HG02763 (cell line): ENCODE measurements around the gene RALGAPA1.
"Not testable (repeated sequence)": the region's sequence is repeated elsewhere in the genome, so short reads cannot be mapped to it uniquely, and the experiment has no call there.

Experiments used
- ATAC-seq: cut with Tn5 transposase; IDR thresholded peaks from one replicate; pipeline ENCODE4 v1.9.1; 2021; ENCODE audit warnings: mild to moderate bottlenecking, moderate library complexity; ENCODE audit not compliant: unreplicated experiment

RALGAPA1 gene

GRCh38 chr14:35632271-35632670 lies 176.8 kb downstream of the RALGAPA1 start:
- no peak for ATAC-seq

GRCh38 chr14:35631071-35631805 lies 177.9 kb downstream of the RALGAPA1 start:
- ATAC-seq: no peak

- no peak for ATAC-seq
Measured at GRCh38 chr14:35628989-35629388, 180.1 kb downstream of the RALGAPA1 start.

GRCh38 chr14:35626947-35627346 lies 182.1 kb downstream of the RALGAPA1 start:
- not testable (repeated sequence) for ATAC-seq

GRCh38 chr14:35621996-35622395 lies 187.1 kb downstream of the RALGAPA1 start:
- not testable (repeated sequence) for ATAC-seq

- ATAC-seq: not testable (repeated sequence)
Measured at GRCh38 chr14:35619998-35620397, 189.1 kb downstream of the RALGAPA1 start.

GRCh38 chr14:35619461-35619860 lies 189.6 kb downstream of the RALGAPA1 start:
- not testable (repeated sequence) for ATAC-seq

- ATAC-seq: no peak
Measured at GRCh38 chr14:35617500-35617899, 191.6 kb downstream of the RALGAPA1 start.

- no peak for ATAC-seq
Measured at GRCh38 chr14:35607380-35607779, 201.7 kb downstream of the RALGAPA1 start.

GRCh38 chr14:35600253-35600652 lies 208.8 kb downstream of the RALGAPA1 start:
- no peak for ATAC-seq

- no peak for ATAC-seq
Measured at GRCh38 chr14:35594616-35595015, 214.5 kb downstream of the RALGAPA1 start.

GRCh38 chr14:35587373-35587772 lies 221.7 kb downstream of the RALGAPA1 start:
- ATAC-seq: not testable (repeated sequence)

GRCh38 chr14:35578639-35579038 lies 230.5 kb downstream of the RALGAPA1 start:
- ATAC-seq: no peak

- ATAC-seq: no peak
Measured at GRCh38 chr14:35578135-35578534, 231.0 kb downstream of the RALGAPA1 start.

GRCh38 chr14:35576856-35577255 lies 232.2 kb downstream of the RALGAPA1 start:
- no peak for ATAC-seq

GRCh38 chr14:35576260-35576659 lies 232.8 kb downstream of the RALGAPA1 start:
- no peak for ATAC-seq

- ATAC-seq: no peak
Measured at GRCh38 chr14:35573911-35574310, 235.2 kb downstream of the RALGAPA1 start.

GRCh38 chr14:35571598-35571997 lies 237.5 kb downstream of the RALGAPA1 start:
- ATAC-seq: no peak

GRCh38 chr14:35565871-35566464 lies 243.1 kb downstream of the RALGAPA1 start:
- ATAC-seq: no peak

GRCh38 chr14:35558680-35559079 lies 250.4 kb downstream of the RALGAPA1 start:
- no peak for ATAC-seq

GRCh38 chr14:35557221-35557747 lies 251.8 kb downstream of the RALGAPA1 start:
- no peak for ATAC-seq

- no peak for ATAC-seq
Measured at GRCh38 chr14:35556548-35556947, 252.5 kb downstream of the RALGAPA1 start.
